MG63 (cell line): ENCODE results near the gene C5. TPM values are rescaled to one million over a fixed set of nuclear protein-coding genes. Genes with fewer than 3 reads are reported as not detected.

Experiments used
- DNase-seq: peaks from one replicate; pipeline ENCODE4 v3.0.0-alpha.2; 2020
- H3K27me3 ChIP-seq: fragments of 250-450 bp; sonication (Bioruptor Pico); 2 replicates; pipeline ENCODE4 v1.5.1; 2020; ENCODE audit warnings: mild to moderate bottlenecking, moderate library complexity
- H3K36me3 ChIP-seq: fragments of 250-450 bp; sonication (Bioruptor Pico); 2 replicates; pipeline ENCODE4 v1.5.1; 2020; ENCODE audit warnings: mild to moderate bottlenecking, moderate library complexity
- H3K4me3 ChIP-seq: fragments of 250-450 bp; sonication (Bioruptor Pico); 2 replicates; pipeline ENCODE4 v1.5.1; 2020; ENCODE audit warnings: mild to moderate bottlenecking, moderate library complexity
- H3K9me3 ChIP-seq: fragments of 250-450 bp; sonication (Bioruptor Pico); 2 replicates; pipeline ENCODE4 v1.5.1; 2020; ENCODE audit warnings: mild to moderate bottlenecking, moderate library complexity
- total RNA-seq: library from RNA; depleted of rRNA; stranded (reverse); fragments of >200 nt; shearing (Covaris generic); gene quantifications from 2 replicates; pipeline ENCODE4 v1.2.3, GENCODE V29; 2014; ENCODE audit warnings: low replicate concordance

Gene C5
- total RNA-seq, 1 experiment from 2014 or later = 2.4 TPM

GRCh38 chr9:120970244-120970643 is 79.8 kb downstream of the C5 start:
- Histone ChIP-seq H3K9me3 (no peaks in the 10 kb centered on the region), H3K27me3 (no peaks in the 10 kb centered on the region), H3K36me3 (no peaks in the 10 kb centered on the region), H3K4me3 (no peak overlapping the region)
- DNase-seq = no peak

GRCh38 chr9:120966013-120966369 is 84.1 kb downstream of the C5 start:
- no peak for DNase-seq
- no peaks in the 10 kb centered on the region for H3K36me3 ChIP-seq
- no peaks in the 10 kb centered on the region for H3K9me3 ChIP-seq
- no peak overlapping the region for H3K4me3 ChIP-seq
- H3K27me3 ChIP-seq = no peaks in the 10 kb centered on the region

GRCh38 chr9:120965344-120966012 is 84.6 kb downstream of the C5 start:
- Histone ChIP-seq H3K36me3 (no peaks in the 10 kb centered on the region), H3K4me3 (no peak overlapping the region), H3K9me3 (no peaks in the 10 kb centered on the region), H3K27me3 (no peaks in the 10 kb centered on the region)
- DNase-seq = no peak

- no peak overlapping the region for H3K4me3 ChIP-seq
- no peaks in the 10 kb centered on the region for H3K27me3 ChIP-seq
- no peaks in the 10 kb centered on the region for H3K36me3 ChIP-seq
- DNase-seq = no peak
- H3K9me3 ChIP-seq = no peaks in the 10 kb centered on the region
These were observed 88.1 kb downstream of the C5 start for GRCh38 chr9:120961936-120962335.

- no peaks in the 10 kb centered on the region for H3K9me3 ChIP-seq
- H3K4me3 ChIP-seq = no peak overlapping the region
- DNase-seq = no peak
- H3K27me3 ChIP-seq = no peaks in the 10 kb centered on the region
- H3K36me3 ChIP-seq = no peaks in the 10 kb centered on the region
These were observed 90.1 kb downstream of the C5 start for GRCh38 chr9:120960001-120960400.

- DNase-seq = no peak
- no peak overlapping the region for H3K4me3 ChIP-seq
- no peaks in the 10 kb centered on the region for H3K27me3 ChIP-seq
- H3K36me3 ChIP-seq = no peaks in the 10 kb centered on the region
- no peaks in the 10 kb centered on the region for H3K9me3 ChIP-seq
These were observed 93.2 kb downstream of the C5 start for GRCh38 chr9:120956862-120957261.

GRCh38 chr9:120951960-120952618 is 98.0 kb downstream of the C5 start:
- H3K4me3 ChIP-seq = no peak overlapping the region
- no peaks in the 10 kb centered on the region for H3K27me3 ChIP-seq
- no peak for DNase-seq
- H3K36me3 ChIP-seq = no peaks in the 10 kb centered on the region
- H3K9me3 ChIP-seq = no peaks in the 10 kb centered on the region

GRCh38 chr9:120950421-120951388 is 99.4 kb downstream of the C5 start:
- no peak for DNase-seq
- no peak overlapping the region for H3K4me3 ChIP-seq
- H3K36me3 ChIP-seq = no peaks in the 10 kb centered on the region
- no peaks in the 10 kb centered on the region for H3K9me3 ChIP-seq
- no peaks in the 10 kb centered on the region for H3K27me3 ChIP-seq

- Histone ChIP-seq H3K36me3 (no peaks in the 10 kb centered on the region), H3K9me3 (no peaks in the 10 kb centered on the region), H3K4me3 (no peak overlapping the region), H3K27me3 (no peaks in the 10 kb centered on the region)
- DNase-seq = no peak
These were observed 100.8 kb downstream of the C5 start for GRCh38 chr9:120949290-120949689.

GRCh38 chr9:120948824-120949223 is 101.3 kb downstream of the C5 start:
- Histone ChIP-seq H3K4me3 (no peak overlapping the region), H3K36me3 (no peaks in the 10 kb centered on the region), H3K9me3 (no peaks in the 10 kb centered on the region), H3K27me3 (no peaks in the 10 kb centered on the region)
- no peak for DNase-seq

GRCh38 chr9:120947222-120947621 is 102.9 kb downstream of the C5 start:
- no peak for DNase-seq
- Histone ChIP-seq H3K9me3 (no peaks in the 10 kb centered on the region), H3K36me3 (no peaks in the 10 kb centered on the region), H3K4me3 (no peak overlapping the region), H3K27me3 (no peaks in the 10 kb centered on the region)

GRCh38 chr9:120946259-120946658 is 103.8 kb downstream of the C5 start:
- Histone ChIP-seq H3K27me3 (no peaks in the 10 kb centered on the region), H3K4me3 (no peak overlapping the region), H3K9me3 (no peaks in the 10 kb centered on the region), H3K36me3 (no peaks in the 10 kb centered on the region)
- DNase-seq = no peak

GRCh38 chr9:120944948-120945347 is 105.1 kb downstream of the C5 start:
- H3K36me3 ChIP-seq = no peaks in the 10 kb centered on the region
- H3K4me3 ChIP-seq = no peak overlapping the region
- no peaks in the 10 kb centered on the region for H3K27me3 ChIP-seq
- H3K9me3 ChIP-seq = no peaks in the 10 kb centered on the region
- DNase-seq = no peak

- no peak overlapping the region for H3K4me3 ChIP-seq
- no peaks in the 10 kb centered on the region for H3K9me3 ChIP-seq
- no peaks in the 10 kb centered on the region for H3K36me3 ChIP-seq
- no peaks in the 10 kb centered on the region for H3K27me3 ChIP-seq
- DNase-seq = no peak
These were observed 105.6 kb downstream of the C5 start for GRCh38 chr9:120944434-120944843.

- H3K27me3 ChIP-seq = no peaks in the 10 kb centered on the region
- peak; percentile 44 for DNase-seq
- no peaks in the 10 kb centered on the region for H3K9me3 ChIP-seq
- no peaks in the 10 kb centered on the region for H3K36me3 ChIP-seq
- H3K4me3 ChIP-seq = no peak overlapping the region
These were observed 107.7 kb downstream of the C5 start for GRCh38 chr9:120942186-120943001.

- H3K36me3 ChIP-seq = no peaks in the 10 kb centered on the region
- H3K27me3 ChIP-seq = no peaks in the 10 kb centered on the region
- no peak overlapping the region for H3K4me3 ChIP-seq
- DNase-seq = peak; percentile 78
- H3K9me3 ChIP-seq = no peaks in the 10 kb centered on the region
These were observed 108.9 kb downstream of the C5 start for GRCh38 chr9:120941046-120941770.
